HCT116 (cell line): Measurements from ENCODE around the gene USP2. TPM values are rescaled to one million over a fixed set of nuclear protein-coding genes. Genes with fewer than 3 reads are reported as not detected.
A peak's percentile ranks its signal among the peaks of the same experiment; 100 is the strongest.

Experiments used
- ATAC-seq: fragments of 200-7000 bp; cut with Tn5 transposase; 2 replicates; pipeline ENCODE4 v1.9.1; 2020; ENCODE audit warnings: mild to moderate bottlenecking, moderate library complexity
- BruUV-seq: library from RNA; stranded (reverse); fragments of 400-500 nt; replicated peaks from 2 replicates; lab custom pipeline; 2021; lab: Mats Ljungman, UMichigan
- CTCF ChIA-PET: fragments of 300-600 bp; sonication (Branson Sonifier 250); formaldehyde crosslinking; loops from one replicate; lab custom pipeline; 2021; ENCODE audit warnings: antibody characterized with exemption; lab: Charles Lee
- POLR2A ChIA-PET: fragments of 300-600, 350-600 bp; sonication (Branson Sonifier 250); formaldehyde crosslinking; loops from one replicate; lab custom pipeline; 2021; ENCODE audit warnings: antibody characterized with exemption; lab: Charles Lee
- RAD21 ChIA-PET, 2 experiments: fragments of 300-600 bp; sonication (Branson Sonifier 250); formaldehyde crosslinking; loops; one replicate each; lab custom pipeline; 2023; ENCODE audit warnings: low total read pairs in 2 of 2; ENCODE audit not compliant: uncharacterized antibody in 2 of 2, unreplicated experiment in 2 of 2, low non-redundant PET in 1 of 2; lab: Charles Lee
- DNase-seq: peaks from one replicate; pipeline ENCODE4 v3.0.0-alpha.2; 2010; ENCODE audit warnings: low read depth, low spot score
- H2AFZ ChIP-seq: fragments of 200-600 bp; shearing (Covaris generic), sonication (generic); 2 replicates; pipeline ENCODE4 v1.6.1; 2017; ENCODE audit warnings: low read depth, mixed run types, mixed read lengths, antibody characterized with exemption, low read length; ENCODE audit not compliant: poor library complexity, severe bottlenecking
- H3K27ac ChIP-seq: 2 replicates; pipeline ENCODE4 v1.5.1; 2012; ENCODE audit warnings: low read depth, low read length
- H3K27me3 ChIP-seq: fragments of 200-600 bp; sonication (generic); 2 replicates; pipeline ENCODE4 v1.6.1; 2016; ENCODE audit warnings: mixed run types, low read length, mixed read lengths; ENCODE audit not compliant: insufficient read depth
- H3K36me3 ChIP-seq, 2 experiments: fragments of 200-500 bp in 1 of 2; fragments of 200-600 bp in 1 of 2; sonication (Bioruptor generic) in 1 of 2; sonication (generic) in 1 of 2; 2 replicates each; pipeline versions ENCODE4 v1.5.1 to v1.6.1; 2014 to 2016; ENCODE audit warnings: low read length in 2 of 2, inconsistent platforms in 1 of 2, mixed read lengths in 1 of 2, mixed run types in 1 of 2; ENCODE audit not compliant: insufficient read depth in 2 of 2, control insufficient read depth in 1 of 2
- H3K4me1 ChIP-seq, 2 experiments: fragments of 200-600 bp in 1 of 2; sonication (generic) in 1 of 2; 2 replicates each; pipeline versions ENCODE4 v1.5.1 to v1.6.1; 2012 to 2017; ENCODE audit warnings: low read length in 2 of 2, inconsistent platforms in 1 of 2, mild to moderate bottlenecking in 1 of 2, mixed read lengths in 1 of 2, mixed run types in 1 of 2, moderate library complexity in 1 of 2; ENCODE audit not compliant: insufficient read depth in 2 of 2, control insufficient read depth in 1 of 2
- H3K4me2 ChIP-seq: fragments of 200-600 bp; sonication (generic); 2 replicates; pipeline ENCODE4 v1.6.1; 2017; ENCODE audit warnings: mixed run types, low read length, mixed read lengths
- H3K4me3 ChIP-seq, 2 experiments: fragments of 200-600 bp in 1 of 2; sonication (generic) in 1 of 2; replicated peaks in 1 of 2; 2 replicates each; pipeline ENCODE4 v1.5.1; 2011 to 2016; ENCODE audit warnings: low read length in 2 of 2, control low read depth in 1 of 2, low read depth in 1 of 2, mild to moderate bottlenecking in 1 of 2, mixed read lengths in 1 of 2, mixed run types in 1 of 2
- H3K79me2 ChIP-seq: fragments of 200-600 bp; sonication (generic); 2 replicates; pipeline ENCODE4 v1.6.1; 2017; ENCODE audit warnings: mild to moderate bottlenecking, mixed run types, low read length, moderate library complexity, mixed read lengths; ENCODE audit not compliant: insufficient read depth
- H3K9ac ChIP-seq: fragments of 200-600 bp; sonication (generic); 2 replicates; pipeline ENCODE4 v1.6.1; 2016; ENCODE audit warnings: low read length, mixed read lengths
- H3K9me2 ChIP-seq: fragments of 200-600 bp; sonication (generic), shearing (Covaris generic); 2 replicates; pipeline ENCODE4 v1.6.1; 2017; ENCODE audit warnings: mixed run types, mild to moderate bottlenecking, moderate library complexity; ENCODE audit not compliant: insufficient read depth
- H3K9me3 ChIP-seq, 2 experiments: fragments of 200-500 bp in 1 of 2; fragments of 200-600 bp in 1 of 2; sonication (Bioruptor generic) in 1 of 2; sonication (generic) in 1 of 2; 2 replicates each; pipeline ENCODE4 v1.6.1; 2014 to 2017; ENCODE audit warnings: low read length in 2 of 2, mixed read lengths in 2 of 2, inconsistent platforms in 1 of 2, low read depth in 1 of 2, mild to moderate bottlenecking in 1 of 2, mixed run types in 1 of 2, moderate library complexity in 1 of 2; ENCODE audit not compliant: control insufficient read depth in 1 of 2, insufficient read depth in 1 of 2
- H4K20me1 ChIP-seq: fragments of 200-600 bp; sonication (generic), shearing (Covaris generic); 2 replicates; pipeline ENCODE4 v1.6.1; 2017; ENCODE audit warnings: mixed run types, mild to moderate bottlenecking, moderate library complexity; ENCODE audit not compliant: insufficient read depth
- CBX3 ChIP-seq: IDR thresholded peaks from 2 replicates; pipeline ENCODE4 v1.6.1; 2012; ENCODE audit warnings: low read depth
- CEBPB ChIP-seq: IDR thresholded peaks from 2 replicates; pipeline ENCODE4 v1.6.1; 2012; ENCODE audit warnings: low read depth
- CTCF ChIP-seq, 3 experiments: fragments of 200-600 bp in 1 of 3; sonication (generic) in 1 of 3; IDR thresholded peaks in 2 of 3; conservative IDR thresholded peaks in 1 of 3; 2 replicates each; pipeline ENCODE4 v1.5.1; 2012 to 2017; ENCODE audit warnings: low read depth in 2 of 3, low read length in 2 of 3, antibody characterized with exemption in 1 of 3, borderline replicate concordance in 1 of 3, control low read depth in 1 of 3, mild to moderate bottlenecking in 1 of 3, mixed read lengths in 1 of 3, mixed run types in 1 of 3, moderate library complexity in 1 of 3; ENCODE audit not compliant: insufficient read depth in 1 of 3
- EZH2phosphoT487 ChIP-seq: fragments of 200-600 bp; IDR thresholded peaks from 2 replicates; pipeline ENCODE4 v1.6.1; 2018; ENCODE audit warnings: antibody characterized with exemption, borderline replicate concordance
- FOSL1 ChIP-seq: IDR thresholded peaks from 2 replicates; pipeline ENCODE4 v1.6.1; 2012; ENCODE audit warnings: low read depth
- POLR2A ChIP-seq: IDR thresholded peaks from 2 replicates; pipeline ENCODE4 v1.7.0; 2011; ENCODE audit warnings: borderline replicate concordance; ENCODE audit not compliant: insufficient read depth, insufficient read length; ENCODE audit errors: extremely low read depth
- SIN3A ChIP-seq: IDR thresholded peaks from 2 replicates; pipeline ENCODE4 v1.6.1; 2012; ENCODE audit warnings: low read depth
- TCF7L2 ChIP-seq: IDR thresholded peaks from 2 replicates; pipeline ENCODE4 v1.7.0; 2011; ENCODE audit warnings: borderline replicate concordance, inconsistent platforms; ENCODE audit not compliant: insufficient read depth, insufficient read length; ENCODE audit errors: extremely low read depth
- ZBTB33 ChIP-seq: IDR thresholded peaks from 2 replicates; pipeline ENCODE4 v1.6.1; 2011; ENCODE audit warnings: mild to moderate bottlenecking, low read length, moderate library complexity; ENCODE audit not compliant: insufficient replicate concordance; ENCODE audit errors: extremely low read depth
- ZFX ChIP-seq: fragments of 450-650 bp; IDR thresholded peaks from 2 replicates; pipeline ENCODE4 v1.6.1; 2017
- ZNF274 ChIP-seq: fragments of 200-500 bp; sonication (Bioruptor generic); IDR thresholded peaks from 2 replicates; pipeline ENCODE4 v1.6.1; 2014; ENCODE audit warnings: mild to moderate bottlenecking, low read depth, low read length, inconsistent platforms
- intact Hi-C: fragments of 100-400 bp; cut with micrococcal nuclease; formaldehyde crosslinking; loops from 2 replicates; pipeline ENCODE4 v1.10.0; 2022
- total RNA-seq: library from RNA; stranded (reverse); gene quantifications from one replicate; pipeline ENCODE4 v1.2.1, GENCODE V29; 2021; ENCODE audit not compliant: unreplicated experiment

USP2 gene
- total RNA-seq, 1 experiment from 2014 or later = 5.0 TPM

- TF ChIP-seq ZBTB33 = no peak
Measured at GRCh38 chr11:119319136-119319699, 62.3 kb downstream of the USP2 start (continued).

- Histone ChIP-seq H3K36me3 (peaks cover 0 to 4% of the 10 kb centered on the region in 2 experiments; a peak in 2 of 4 replicates), H3K4me2 (0 out of 2 replicates have a peak overlapping the region, but pooled peaks have one; percentile 6), H3K27me3 (no peaks in the 10 kb centered on the region), H3K9me2 (no peaks in the 10 kb centered on the region), H3K9ac (no peak overlapping the region), H3K4me1 (peaks cover 16 to 45% of the 10 kb centered on the region in 2 experiments), H4K20me1 (no peaks in the 10 kb centered on the region), H3K4me3 (no peak overlapping the region), H2AFZ (no peak overlapping the region), H3K9me3 (no peaks in the 10 kb centered on the region), H3K27ac (no peak overlapping the region), H3K79me2 (no peaks in the 10 kb centered on the region; the same call in 1 of the 2 replicates)
- intact Hi-C loops = no loop called here
- BruUV-seq = no TSS peak
- RAD21 ChIA-PET = no interaction called here
- DNase-seq (no peak), ATAC-seq (no peak)
- no peak for TF ChIP-seq CEBPB
- no peak for TF ChIP-seq EZH2phosphoT487
- TF ChIP-seq CTCF (IDR thresholded peaks at IDR 0.05 in 2 of 3, conservative IDR thresholded peaks at IDR 0.05 in 1 of 3; ENCODE audit: borderline replicate concordance in 1 of 3, insufficient read depth in 1 of 3, low read depth in 2 of 3, low read length in 2 of 3) = no peak
- no peak for TF ChIP-seq SIN3A
- TF ChIP-seq POLR2A = no peak
- TF ChIP-seq ZBTB33 = no peak
- no peak for TF ChIP-seq CBX3
- TF ChIP-seq FOSL1 = no peak
- TF ChIP-seq TCF7L2 = no peak
- TF ChIP-seq ZFX = no peak
- no peak for TF ChIP-seq ZNF274
- CTCF ChIA-PET = interaction anchor here (0.9 to 1.2 kb wide), 3 partner anchors 22 to 38 kb away, joined by 3 read pairs; no protein-coding TSS in a partner anchor
- POLR2A ChIA-PET = interaction anchor here (1.1 kb wide), 1 partner anchor 11 kb away, joined by 3 read pairs; no protein-coding TSS in a partner anchor
Measured at GRCh38 chr11:119318240-119319135, 63.0 kb downstream of the USP2 start.
